Breast epithelium (tissue), 3 donors: ENCODE data around the gene HDAC6.

ENCODE experiments used
- POLR2A ChIP-seq: fragments of 450-650 bp; IDR thresholded peaks from one replicate; pipeline ENCODE4 v1.6.1; 2016; ENCODE audit warnings: antibody characterized with exemption, mild to moderate bottlenecking, moderate library complexity
- TF ChIP-seq, protein P1 (sequence below), 3 donors: fragments of 450-650 bp; IDR thresholded peaks; one replicate each; pipeline ENCODE4 v1.5.1; 2016 to 2017; ENCODE audit warnings: antibody characterized with exemption in 3 of 3, mild to moderate bottlenecking in 3 of 3, moderate library complexity in 3 of 3

DNA sequence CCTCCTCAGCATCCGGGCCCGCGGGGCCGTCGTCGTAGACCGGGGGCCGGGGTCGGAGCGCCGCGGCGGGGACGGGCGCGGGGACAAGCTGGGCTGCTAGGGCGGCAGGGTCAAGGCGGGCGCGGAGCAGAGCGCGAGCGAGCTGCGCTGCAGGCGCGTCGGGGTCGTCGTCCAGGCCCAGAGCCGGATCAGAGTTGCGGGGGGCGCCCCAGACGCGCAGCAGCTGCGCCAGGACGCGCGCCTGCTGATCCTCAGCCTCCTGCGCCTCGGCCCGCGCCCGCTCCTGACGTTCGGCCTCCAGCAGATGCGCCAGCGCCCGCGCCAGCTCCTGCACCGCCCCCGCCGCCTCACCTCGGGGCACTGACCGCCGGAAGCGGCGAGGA lies 30.0 kb downstream of the HDAC6 start:
- TF ChIP-seq, protein P1, sequence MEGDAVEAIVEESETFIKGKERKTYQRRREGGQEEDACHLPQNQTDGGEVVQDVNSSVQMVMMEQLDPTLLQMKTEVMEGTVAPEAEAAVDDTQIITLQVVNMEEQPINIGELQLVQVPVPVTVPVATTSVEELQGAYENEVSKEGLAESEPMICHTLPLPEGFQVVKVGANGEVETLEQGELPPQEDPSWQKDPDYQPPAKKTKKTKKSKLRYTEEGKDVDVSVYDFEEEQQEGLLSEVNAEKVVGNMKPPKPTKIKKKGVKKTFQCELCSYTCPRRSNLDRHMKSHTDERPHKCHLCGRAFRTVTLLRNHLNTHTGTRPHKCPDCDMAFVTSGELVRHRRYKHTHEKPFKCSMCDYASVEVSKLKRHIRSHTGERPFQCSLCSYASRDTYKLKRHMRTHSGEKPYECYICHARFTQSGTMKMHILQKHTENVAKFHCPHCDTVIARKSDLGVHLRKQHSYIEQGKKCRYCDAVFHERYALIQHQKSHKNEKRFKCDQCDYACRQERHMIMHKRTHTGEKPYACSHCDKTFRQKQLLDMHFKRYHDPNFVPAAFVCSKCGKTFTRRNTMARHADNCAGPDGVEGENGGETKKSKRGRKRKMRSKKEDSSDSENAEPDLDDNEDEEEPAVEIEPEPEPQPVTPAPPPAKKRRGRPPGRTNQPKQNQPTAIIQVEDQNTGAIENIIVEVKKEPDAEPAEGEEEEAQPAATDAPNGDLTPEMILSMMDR (IDR thresholded peaks at IDR 0.05) = no peak
- TF ChIP-seq POLR2A = no peak
